HL-60 (cell line): Measurements from ENCODE around the gene MADCAM1.

ENCODE experiments used
- CTCF ChIP-seq: IDR thresholded peaks from one replicate; pipeline ENCODE4 v1.5.1; 2011; ENCODE audit warnings: low read length, control low read depth, inconsistent platforms; ENCODE audit not compliant: insufficient read depth
- GABPA ChIP-seq: IDR thresholded peaks from 2 replicates; pipeline ENCODE4 v1.6.1; 2012; ENCODE audit warnings: low read depth
- POLR2AphosphoS5 ChIP-seq: IDR thresholded peaks from 2 replicates; pipeline ENCODE4 v1.6.1; 2012; ENCODE audit warnings: low read depth
- REST ChIP-seq: IDR thresholded peaks from 2 replicates; pipeline ENCODE4 v1.6.1; 2012; ENCODE audit warnings: low read depth; ENCODE audit not compliant: insufficient replicate concordance
- SPI1 ChIP-seq: IDR thresholded peaks from 2 replicates; pipeline ENCODE4 v1.6.1; 2012; ENCODE audit warnings: low read depth, mild to moderate bottlenecking, borderline replicate concordance

- TF ChIP-seq CTCF (no peak), POLR2AphosphoS5 (no peak), GABPA (no peak), SPI1 (no peak), REST (no peak)
Observed at GRCh38 chr19:495081-495401, 1.2 kb upstream of the MADCAM1 start.
